Measurements from ENCODE around the gene TMPRSS4. TPM values are rescaled to one million over a fixed set of nuclear protein-coding genes. Genes with fewer than 3 reads are reported as not detected.

The TMPRSS4 gene
- total RNA-seq, 1 experiment from 2014 or later, result not detected

DNA sequence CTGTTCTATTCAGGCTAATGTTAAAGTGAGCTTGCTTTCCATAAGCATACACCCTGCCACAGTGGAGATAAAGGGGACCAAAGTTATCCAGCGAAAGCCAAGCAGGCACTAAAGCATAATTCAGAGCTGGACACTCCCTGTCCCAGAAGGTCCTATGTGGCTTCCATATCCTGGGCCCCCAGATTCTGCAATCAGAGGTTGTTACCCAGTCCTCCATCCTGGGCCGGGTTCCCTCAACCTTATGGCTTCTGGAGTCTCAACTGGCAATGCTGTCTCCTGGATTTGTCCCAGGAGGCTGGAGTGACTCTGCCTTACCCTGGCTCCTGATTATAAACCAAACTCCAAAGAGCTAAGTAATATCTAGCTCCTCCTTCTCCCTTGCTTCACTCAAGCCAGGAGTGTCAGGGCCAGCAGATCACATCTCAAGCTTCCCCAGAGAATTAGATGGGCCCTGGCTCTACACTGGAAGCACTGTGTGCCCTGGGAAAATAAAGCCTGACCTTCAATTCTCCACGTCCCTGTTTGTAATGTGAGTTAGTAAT, 23.9 kb downstream of the TMPRSS4 start:
- no peak for DNase-seq (ENCODE audit: extremely low read depth, low read depth)

DNA sequence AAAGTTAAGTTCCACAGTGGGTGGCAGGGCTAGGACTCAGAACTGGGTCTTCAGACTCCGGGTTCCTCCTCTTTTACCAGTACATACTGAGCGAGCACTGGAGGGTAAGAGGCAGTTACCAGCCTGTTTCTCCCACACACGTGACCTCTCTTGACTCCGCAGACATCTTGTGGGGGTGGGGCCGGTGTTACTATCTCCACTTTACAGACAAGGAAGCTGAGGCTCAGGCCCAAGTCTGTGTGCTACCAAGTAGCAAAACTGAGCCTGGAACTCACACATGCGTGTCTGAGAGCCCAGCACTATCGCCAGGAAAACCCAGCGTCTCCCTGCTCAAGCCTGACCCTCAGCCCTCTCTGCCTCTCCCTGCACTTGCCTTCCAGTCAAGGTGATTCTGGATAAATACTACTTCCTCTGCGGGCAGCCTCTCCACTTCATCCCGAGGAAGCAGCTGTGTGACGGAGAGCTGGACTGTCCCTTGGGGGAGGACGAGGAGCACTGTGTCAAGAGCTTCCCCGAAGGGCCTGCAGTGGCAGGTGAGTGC, 25.9 kb downstream of the TMPRSS4 start:
- DNase-seq (ENCODE audit: extremely low read depth, low read depth), result no peak

DNA sequence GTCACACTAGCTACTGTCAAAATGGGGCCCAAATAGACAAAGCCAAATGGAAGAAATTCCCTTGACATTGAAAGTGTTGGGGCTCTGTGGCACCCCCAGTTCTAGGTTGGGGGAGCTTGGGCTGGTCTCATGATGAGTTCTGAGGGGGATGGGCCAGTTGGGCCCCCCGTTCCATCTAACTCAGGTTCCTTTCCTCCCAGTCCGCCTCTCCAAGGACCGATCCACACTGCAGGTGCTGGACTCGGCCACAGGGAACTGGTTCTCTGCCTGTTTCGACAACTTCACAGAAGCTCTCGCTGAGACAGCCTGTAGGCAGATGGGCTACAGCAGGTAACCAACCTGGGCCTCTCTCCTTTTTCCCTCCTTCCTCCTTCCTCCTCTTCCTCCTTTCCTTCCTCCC, 27.6 kb downstream of the TMPRSS4 start:
- no peak for DNase-seq (ENCODE audit: extremely low read depth, low read depth)

DNA sequence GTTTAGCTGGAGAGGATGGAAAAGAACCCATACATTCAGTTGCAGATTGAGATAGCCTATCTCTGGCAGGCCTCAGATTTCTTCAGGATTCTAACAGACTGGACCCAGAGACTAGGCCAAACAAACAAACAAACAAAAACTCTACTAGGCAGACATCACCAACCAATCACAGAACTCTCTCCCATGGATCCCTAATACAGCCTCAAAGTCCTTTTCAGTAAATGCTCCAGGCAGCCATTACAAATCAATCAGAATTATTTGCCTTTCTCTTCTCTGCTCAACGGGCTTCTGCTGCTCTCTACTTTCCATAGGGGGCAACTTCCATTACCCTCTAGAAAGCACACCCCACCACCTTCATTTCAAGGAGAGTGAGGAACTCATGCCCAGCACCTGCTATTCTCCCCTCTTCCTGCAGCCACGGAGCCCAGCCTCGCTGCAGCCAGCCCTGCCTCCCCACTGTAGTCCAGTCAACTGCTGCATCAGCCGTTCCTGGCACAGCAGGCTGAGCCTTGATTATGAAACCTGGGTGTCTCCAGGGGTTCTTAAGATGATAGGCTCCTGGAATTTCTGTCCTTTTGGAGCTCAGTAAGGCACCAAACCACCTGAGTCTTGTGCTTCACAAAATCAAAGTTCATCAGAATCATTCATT, 28.9 kb downstream of the TMPRSS4 start:
- no peak for DNase-seq (ENCODE audit: extremely low read depth, low read depth)

DNA sequence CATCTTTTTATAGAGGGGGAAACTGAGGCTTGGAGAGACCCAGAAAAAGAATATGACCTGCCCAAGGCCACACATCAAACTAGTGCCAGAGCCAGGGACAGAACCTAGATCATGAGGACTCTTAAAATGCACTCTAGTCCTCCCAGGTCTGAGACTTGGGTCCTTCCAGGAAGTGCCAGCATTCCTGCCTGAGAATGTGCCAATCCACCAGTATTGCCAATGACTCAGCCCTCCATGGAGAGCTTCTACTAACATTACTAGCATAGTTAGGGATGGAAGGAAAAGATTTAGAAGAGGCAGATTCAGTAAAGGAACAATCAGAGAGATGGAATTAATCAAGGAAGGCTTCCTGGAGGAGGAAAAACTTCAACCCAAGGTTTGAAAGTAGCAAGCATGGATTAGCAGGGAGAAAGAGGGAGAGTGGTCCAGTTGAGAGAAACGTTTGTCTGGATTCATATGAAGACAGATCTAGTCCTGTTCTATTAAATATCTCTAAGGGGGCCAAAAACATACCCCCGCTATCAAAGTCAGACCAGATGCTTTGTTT, 30.0 kb downstream of the TMPRSS4 start:
- DNase-seq (ENCODE audit: extremely low read depth, low read depth), result no peak

DNA sequence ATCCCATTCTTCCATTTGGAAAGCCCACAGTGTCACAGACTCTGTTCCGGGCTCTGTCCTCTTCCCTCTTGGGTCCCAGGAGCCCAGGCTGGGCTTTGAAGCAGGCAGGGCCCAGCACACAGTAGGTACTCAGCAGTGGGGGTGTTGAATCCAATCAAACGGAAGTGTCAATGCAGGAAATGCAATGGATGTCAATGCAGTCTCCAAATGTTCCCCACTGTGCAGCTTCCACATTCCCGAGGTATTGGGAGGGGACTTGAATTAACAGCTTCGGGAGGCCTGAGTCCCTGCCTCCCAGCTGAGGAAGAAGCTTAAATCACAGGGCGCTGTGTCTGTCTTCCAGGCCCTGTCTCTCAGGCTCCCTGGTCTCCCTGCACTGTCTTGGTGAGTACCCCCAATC, 31.6 kb downstream of the TMPRSS4 start:
- DNase-seq (ENCODE audit: extremely low read depth, low read depth), result no peak

DNA sequence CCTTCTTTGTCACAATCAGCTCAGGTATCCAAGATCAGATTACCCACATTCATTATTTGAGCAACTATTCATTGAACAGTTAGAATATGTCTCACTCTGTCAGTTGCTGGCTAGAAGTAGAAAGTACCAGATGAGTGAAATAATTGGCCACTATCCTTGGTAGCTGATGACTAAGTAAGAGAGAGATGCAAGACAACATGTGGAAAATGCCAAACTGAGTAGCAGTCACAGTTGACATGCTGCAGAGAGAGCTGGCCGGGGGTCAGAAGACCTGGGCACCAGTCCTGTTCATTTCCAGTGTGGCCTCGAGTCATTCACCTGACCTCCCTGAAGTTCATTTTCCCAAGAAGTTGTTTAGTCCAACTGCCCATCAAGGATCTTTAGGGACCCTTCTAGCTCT, 32.4 kb downstream of the TMPRSS4 start:
- no peak for DNase-seq (ENCODE audit: extremely low read depth, low read depth)

DNA sequence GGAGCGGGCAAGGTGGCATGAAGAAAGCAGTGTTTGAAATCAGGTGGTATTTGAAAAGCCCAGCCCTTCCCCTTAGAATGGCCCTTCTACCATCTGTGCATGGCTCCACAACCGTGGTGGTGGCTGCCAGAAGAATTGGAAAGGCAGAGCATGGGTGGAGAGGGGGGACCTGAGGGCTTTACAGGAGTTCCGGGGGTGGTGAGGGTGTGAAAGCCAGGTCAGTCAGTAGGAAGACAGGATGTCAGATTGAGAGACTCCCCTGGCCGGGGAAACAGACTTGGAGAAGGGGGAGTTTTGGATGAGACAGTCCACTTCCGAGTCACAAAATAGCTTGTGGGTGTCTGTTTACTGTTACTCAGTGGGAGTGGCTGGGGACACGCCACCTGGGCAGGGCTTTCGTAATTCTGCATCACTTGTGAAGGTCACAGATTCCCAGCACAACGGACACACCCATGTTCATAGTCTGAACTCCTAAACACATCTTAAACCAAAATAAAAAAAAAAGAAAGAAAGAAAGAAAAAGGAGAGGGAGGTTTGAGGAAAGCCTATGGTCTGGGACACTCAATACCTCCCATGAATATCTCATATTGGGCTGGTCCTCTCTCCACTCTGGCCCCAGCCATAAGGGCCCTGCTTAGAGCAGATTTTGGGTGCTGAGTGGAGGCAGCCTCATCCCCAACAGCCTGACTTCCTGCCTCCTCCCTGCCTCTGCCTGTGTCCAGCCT, 34.3 kb downstream of the TMPRSS4 start:
- no peak for DNase-seq (ENCODE audit: extremely low read depth, low read depth)

DNA sequence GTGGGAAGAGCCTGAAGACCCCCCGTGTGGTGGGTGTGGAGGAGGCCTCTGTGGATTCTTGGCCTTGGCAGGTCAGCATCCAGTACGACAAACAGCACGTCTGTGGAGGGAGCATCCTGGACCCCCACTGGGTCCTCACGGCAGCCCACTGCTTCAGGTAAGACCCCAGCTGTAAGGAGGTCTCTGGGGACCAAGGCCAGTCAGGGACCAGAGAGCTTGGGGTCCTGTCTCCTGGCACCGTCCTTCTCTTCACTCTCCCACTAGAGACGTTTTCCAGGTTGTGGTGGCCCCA, 34.8 kb downstream of the TMPRSS4 start:
- DNase-seq (ENCODE audit: extremely low read depth, low read depth), result no peak

DNA sequence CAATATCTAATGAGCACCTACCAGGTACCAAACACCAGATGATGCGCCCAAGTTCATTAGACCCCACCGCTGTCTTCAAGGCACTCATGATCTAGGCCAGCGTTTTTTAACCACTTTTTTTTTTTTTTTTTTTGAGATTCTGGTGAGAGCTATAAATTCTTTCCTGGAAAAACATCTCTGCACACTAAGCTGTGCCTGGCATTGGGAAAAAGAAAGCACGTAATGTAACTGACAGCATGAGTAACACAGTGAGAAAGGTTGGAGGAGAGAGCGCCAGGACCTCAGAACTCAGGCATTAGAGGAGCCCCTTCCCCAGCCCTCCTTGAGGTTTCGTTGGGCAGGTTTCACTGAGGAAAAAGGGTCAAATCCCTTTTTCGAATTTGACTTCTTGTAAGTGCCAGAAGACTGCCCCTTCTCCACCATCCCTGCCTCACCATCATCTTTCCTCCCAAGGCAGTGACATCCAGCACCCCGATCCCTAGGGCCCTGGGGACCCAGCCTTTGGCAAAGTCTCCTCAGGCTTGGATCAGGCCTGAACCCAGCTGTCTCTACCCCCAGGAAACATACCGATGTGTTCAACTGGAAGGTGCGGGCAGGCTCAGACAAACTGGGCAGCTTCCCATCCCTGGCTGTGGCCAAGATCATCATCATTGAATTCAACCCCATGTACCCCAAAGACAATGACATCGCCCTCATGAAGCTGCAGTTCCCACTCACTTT, 36.0 kb downstream of the TMPRSS4 start:
- no peak for DNase-seq (ENCODE audit: extremely low read depth, low read depth)

DNA sequence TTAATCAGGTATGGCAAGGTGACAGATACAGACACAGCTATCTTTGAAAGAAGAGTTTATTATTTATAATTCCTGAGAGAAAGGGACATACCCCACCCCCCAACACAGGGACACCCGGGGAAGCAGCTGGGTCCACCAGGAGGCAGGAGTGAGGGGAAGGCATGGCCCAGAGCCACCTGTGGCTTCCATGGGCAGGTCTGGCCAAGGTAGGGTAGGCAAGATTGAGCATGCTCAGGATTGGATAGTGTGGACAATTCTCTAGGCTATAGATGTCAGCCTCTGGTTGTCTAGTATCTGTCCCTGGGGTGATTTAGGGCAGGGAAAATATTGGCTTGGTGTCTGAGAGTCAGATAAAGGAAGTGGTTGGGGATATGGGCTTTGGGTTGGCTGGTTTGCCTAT, 37.4 kb downstream of the TMPRSS4 start:
- no peak for DNase-seq (ENCODE audit: extremely low read depth, low read depth)

DNA sequence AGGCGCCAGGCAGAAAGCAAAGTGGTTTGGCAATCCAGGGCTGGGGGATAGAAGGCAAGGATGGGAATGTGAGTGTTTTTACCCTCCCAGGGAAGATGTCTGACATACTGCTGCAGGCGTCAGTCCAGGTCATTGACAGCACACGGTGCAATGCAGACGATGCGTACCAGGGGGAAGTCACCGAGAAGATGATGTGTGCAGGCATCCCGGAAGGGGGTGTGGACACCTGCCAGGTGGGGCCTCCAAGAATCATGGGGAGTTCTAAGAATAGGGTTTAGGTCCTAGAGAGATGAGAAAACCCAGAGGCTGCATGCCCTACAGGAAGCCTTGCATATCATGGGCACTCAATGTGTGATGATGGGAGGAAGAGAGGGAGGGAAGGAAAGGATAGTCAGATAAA, 38.2 kb downstream of the TMPRSS4 start:
- DNase-seq (ENCODE audit: extremely low read depth, low read depth), result no peak

DNA sequence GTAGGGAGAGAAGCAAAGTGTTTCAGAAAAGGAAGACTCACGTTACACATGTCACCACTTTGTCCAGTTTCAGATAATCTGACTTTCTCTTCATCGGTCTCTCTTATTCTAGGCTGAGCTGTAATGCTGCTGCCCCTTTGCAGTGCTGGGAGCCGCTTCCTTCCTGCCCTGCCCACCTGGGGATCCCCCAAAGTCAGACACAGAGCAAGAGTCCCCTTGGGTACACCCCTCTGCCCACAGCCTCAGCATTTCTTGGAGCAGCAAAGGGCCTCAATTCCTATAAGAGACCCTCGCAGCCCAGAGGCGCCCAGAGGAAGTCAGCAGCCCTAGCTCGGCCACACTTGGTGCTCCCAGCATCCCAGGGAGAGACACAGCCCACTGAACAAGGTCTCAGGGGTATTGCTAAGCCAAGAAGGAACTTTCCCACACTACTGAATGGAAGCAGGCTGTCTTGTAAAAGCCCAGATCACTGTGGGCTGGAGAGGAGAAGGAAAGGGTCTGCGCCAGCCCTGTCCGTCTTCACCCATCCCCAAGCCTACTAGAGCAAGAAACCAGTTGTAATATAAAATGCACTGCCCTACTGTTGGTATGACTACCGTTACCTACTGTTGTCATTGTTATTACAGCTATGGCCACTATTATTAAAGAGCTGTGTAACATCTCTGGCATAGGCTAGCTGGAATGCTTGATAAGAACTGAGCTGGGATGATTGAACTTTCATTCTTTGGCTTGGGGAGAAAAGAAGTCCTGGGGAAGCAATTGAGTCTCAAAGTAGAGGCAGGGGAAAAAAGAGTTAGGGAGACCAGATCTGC, 41.1 kb downstream of the TMPRSS4 start:
- no peak for DNase-seq (ENCODE audit: extremely low read depth, low read depth)

DNA sequence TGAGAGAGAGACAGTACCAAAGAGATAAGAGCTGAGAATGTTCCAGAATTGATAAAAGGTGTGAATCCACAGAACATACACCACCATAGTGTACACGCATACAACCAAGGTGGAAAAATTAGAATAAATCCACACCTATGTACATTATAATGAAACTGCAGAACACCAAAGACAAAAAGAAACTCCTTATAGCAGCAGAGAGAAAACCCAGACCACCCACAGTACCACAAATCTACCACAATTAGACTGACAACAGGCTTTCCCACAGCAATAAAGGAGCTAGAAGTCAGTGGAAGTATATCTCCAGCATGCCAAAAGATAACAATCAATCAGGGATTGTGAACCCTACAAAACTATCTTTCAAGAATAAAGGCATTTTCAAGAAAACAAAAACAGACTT, 43.9 kb downstream of the TMPRSS4 start:
- no peak for DNase-seq (ENCODE audit: extremely low read depth, low read depth)

DNA sequence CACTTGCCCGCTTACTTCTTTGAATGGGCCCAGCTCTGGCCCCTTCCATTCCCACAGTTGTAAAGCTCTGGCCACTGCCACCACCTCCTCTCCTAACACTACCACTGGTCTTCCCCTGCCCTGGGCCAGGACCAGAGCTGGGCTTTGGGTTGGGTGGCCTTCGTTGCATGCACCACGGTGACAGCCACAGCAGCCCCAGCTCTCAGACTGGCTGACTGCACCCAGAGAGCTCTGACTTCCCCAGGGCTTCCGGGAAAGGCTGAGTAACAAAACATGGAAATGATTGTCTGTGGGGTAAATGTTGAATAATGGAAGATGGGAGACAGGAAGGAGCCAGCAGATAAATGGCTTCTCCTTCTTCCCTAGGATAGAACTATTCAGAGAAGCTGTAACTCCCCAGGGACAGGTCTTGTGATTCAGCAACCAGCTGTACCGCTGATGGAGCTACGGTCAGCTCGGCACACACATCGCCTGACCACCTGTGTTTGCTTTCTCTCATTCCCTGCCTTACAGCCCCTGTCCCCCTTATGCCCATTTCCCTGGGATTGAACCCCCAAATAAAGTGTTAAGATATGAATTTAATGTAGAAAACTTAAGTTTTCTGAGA, 48.2 kb downstream of the TMPRSS4 start:
- DNase-seq (ENCODE audit: extremely low read depth, low read depth), result no peak

DNA sequence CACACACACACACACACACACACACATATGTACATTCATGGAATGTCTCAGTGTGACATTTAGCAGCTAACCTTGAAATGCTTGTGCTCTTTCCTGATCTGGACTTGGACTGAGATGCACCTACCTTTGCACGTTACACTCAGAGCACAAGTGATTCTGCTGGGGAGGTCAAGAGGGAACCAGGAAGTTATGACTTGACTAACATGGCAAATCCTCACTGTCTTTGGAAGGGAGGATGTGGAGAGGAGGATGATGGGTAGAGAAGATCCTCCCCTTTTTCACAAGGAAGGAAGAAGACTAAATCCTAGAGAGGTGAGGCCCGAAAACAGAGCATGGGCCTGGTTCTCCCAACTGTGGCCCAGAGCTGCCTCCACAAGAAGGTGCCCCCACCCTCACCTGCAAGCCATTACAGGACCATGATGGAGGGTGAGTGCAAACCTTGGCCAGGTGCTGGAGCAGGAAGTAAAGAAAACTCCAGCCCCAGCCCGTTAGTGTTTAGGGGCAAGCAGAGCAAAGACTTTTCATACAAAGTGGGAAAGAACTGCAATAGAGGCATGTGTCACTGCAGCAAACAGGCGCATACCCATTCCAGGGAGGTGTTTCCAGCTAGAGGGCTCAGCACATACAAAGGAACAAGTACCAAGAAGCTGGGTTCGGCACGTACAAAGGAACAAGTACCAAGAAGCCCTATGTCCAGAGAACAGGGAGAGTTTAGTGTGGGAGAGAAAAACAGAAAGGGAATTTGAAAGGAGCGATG, 49.4 kb downstream of the TMPRSS4 start:
- no peak for DNase-seq (ENCODE audit: extremely low read depth, low read depth)

DNA sequence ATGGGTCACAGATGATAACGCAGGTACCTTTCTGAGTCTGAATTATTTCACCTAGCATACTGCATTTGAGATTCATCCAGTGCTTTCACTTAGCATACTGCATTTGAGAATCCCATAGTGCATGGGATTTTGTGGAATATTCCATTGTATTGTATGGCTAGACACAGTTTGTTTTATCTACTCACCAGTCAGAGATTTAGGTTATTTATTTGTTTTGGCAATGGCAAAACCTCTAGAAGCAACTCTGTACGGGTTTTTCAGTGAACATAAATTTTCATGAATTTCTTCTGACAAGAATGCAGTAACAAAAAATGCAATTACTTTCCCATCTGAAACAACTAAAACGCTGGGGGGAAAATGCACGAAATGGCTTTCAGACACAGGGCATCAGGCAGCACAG, 51.4 kb downstream of the TMPRSS4 start:
- DNase-seq (ENCODE audit: extremely low read depth, low read depth), result no peak

DNA sequence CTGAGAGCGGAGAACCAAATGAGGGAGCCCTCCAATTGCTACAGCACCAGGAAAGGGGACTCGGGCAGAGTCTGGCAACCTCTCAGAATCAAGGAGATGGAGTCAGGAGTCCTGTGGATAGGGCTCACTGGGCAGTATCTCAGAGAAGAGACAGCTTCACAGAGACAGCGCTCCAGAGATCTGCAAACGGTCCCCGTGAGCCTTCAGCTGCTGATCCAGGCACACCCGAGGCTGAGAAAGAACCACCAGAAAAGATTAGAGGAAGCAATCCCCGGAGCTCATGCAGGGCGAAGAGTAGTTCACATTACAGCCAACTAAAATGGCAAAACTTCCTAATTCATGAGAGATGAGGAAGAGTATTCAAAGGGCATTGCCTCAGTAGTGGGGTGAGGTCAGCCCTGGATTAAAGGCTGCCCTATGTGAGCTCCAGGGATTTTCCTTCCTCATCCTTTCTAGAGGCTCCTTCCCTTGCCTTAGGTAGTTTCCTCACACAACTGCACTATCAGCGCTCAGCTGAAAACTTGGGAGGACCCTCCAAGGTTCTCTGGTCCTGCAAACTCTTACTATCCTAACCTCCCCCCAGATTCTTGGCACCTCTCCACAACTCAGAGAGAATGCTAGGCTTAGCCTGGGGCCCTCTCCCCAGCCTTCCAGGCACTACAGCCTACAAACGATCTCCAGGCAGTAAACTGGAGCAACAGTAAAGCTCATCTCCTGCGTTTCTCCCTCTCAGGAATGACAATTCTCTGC, 52.0 kb downstream of the TMPRSS4 start:
- DNase-seq (ENCODE audit: extremely low read depth, low read depth), result no peak
